ENCODE results near the gene USP3. TPM values are rescaled to one million over a fixed set of nuclear protein-coding genes. Genes with fewer than 3 reads are reported as not detected.

Gene USP3, protein sequence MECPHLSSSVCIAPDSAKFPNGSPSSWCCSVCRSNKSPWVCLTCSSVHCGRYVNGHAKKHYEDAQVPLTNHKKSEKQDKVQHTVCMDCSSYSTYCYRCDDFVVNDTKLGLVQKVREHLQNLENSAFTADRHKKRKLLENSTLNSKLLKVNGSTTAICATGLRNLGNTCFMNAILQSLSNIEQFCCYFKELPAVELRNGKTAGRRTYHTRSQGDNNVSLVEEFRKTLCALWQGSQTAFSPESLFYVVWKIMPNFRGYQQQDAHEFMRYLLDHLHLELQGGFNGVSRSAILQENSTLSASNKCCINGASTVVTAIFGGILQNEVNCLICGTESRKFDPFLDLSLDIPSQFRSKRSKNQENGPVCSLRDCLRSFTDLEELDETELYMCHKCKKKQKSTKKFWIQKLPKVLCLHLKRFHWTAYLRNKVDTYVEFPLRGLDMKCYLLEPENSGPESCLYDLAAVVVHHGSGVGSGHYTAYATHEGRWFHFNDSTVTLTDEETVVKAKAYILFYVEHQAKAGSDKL
- total RNA-seq (2021): 30.0 to 36.6 TPM (median 30.8 TPM) in 3 replicates
- Bru-seq, nascent RNA: percentile 80 among the genes with signal in this experiment
- long read RNA-seq, experiment 1, full-length matches to known transcripts: 80 of 113 reads
- long read RNA-seq, experiment 1, partial matches to known transcripts: 4 of 113 reads
- long read RNA-seq, experiment 1, other reads (novel, unspliced or antisense): 29 of 113 reads
- long read RNA-seq, experiment 2, full-length matches to known transcripts: 11 of 29 reads
- long read RNA-seq, experiment 2, partial matches to known transcripts: 8 of 29 reads
- long read RNA-seq, experiment 2, other reads (novel, unspliced or antisense): 10 of 29 reads
- long read RNA-seq, experiment 3, full-length matches to known transcripts: 21 of 24 reads
- long read RNA-seq, experiment 3, partial matches to known transcripts: 0 of 24 reads
- long read RNA-seq, experiment 3, other reads (novel, unspliced or antisense): 3 of 24 reads

DNA sequence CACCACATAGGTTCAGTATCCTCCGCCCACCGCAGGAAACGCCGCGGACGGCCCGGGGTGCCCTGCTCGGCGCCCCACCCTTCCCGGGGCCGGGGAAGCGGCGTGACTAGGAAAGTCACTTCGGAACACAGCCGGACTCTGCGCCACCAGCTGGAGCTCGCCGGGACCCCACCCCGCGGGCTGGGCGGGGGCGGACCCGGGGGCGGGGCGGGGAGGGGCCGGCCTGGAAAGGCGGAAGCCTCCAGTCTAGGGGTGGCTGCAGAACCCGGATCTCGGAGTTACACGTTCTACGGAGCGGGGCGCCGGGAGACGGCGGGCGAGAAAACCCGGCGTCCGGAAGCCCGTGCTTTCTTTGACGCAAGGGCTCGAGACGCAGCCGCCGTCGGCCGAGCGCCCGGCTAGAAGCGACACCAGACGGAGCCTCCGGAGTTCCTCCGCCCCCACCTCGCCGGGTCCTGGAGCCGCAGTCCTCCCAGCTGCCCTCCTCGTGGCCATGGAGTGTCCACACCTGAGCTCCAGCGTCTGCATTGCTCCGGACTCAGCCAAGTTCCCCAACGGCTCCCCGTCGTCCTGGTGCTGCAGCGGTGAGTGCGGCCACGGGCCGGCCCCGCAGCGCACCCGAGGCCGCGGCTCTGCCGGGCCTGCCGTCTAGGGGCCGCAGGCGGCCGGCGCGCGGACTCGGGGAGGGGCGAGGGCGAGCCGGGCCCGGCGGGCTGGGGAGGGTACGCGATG lies at the start of gene USP3:
TSS of gene USP3 (plus strand) at position 347 of the 732 bp plus-strand sequence. CDS start at position 494, 147 bp downstream.
- CTCF ChIA-PET: interaction anchor here (0.7 to 6.1 kb wide), 13 partner anchors 9 to 164 kb away, joined by 3 to 54 read pairs (median 4); partner anchors contain the start of gene CA12
- TF ChIP-seq SP1 (CRISPR knock-in tag; conservative IDR thresholded peaks at IDR 0.05) (peak; percentile 75), USF2 (CRISPR knock-in tag; IDR thresholded peaks at IDR 0.05) (no peak), GABPB1 (CRISPR knock-in tag; IDR thresholded peaks at IDR 0.05) (peak; percentile 75), RELA (CRISPR knock-in tag; IDR thresholded peaks at IDR 0.05; ENCODE audit: borderline replicate concordance) (no peak), ZNF232 (CRISPR knock-in tag; IDR thresholded peaks at IDR 0.05) (no peak), FOXJ3 (CRISPR knock-in tag; IDR thresholded peaks at IDR 0.05; ENCODE audit: borderline replicate concordance) (no peak), MYBL2 (CRISPR knock-in tag; IDR thresholded peaks at IDR 0.05) (peak; percentile 70; the same call in 1 of the 2 replicates), ZNF416 (CRISPR knock-in tag; IDR thresholded peaks at IDR 0.05) (0 out of 2 replicates have a peak, but pooled peaks have one; percentile 33), KAT7 (CRISPR knock-in tag; IDR thresholded peaks at IDR 0.05; ENCODE audit: borderline replicate concordance) (0 out of 2 replicates have a peak, but pooled peaks have one; percentile 48)
- TF ChIP-seq, protein P1, sequence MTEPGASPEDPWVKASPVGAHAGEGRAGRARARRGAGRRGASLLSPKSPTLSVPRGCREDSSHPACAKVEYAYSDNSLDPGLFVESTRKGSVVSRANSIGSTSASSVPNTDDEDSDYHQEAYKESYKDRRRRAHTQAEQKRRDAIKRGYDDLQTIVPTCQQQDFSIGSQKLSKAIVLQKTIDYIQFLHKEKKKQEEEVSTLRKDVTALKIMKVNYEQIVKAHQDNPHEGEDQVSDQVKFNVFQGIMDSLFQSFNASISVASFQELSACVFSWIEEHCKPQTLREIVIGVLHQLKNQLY (CRISPR knock-in tag; IDR thresholded peaks at IDR 0.05): no peak
- TF ChIP-seq, protein P2, sequence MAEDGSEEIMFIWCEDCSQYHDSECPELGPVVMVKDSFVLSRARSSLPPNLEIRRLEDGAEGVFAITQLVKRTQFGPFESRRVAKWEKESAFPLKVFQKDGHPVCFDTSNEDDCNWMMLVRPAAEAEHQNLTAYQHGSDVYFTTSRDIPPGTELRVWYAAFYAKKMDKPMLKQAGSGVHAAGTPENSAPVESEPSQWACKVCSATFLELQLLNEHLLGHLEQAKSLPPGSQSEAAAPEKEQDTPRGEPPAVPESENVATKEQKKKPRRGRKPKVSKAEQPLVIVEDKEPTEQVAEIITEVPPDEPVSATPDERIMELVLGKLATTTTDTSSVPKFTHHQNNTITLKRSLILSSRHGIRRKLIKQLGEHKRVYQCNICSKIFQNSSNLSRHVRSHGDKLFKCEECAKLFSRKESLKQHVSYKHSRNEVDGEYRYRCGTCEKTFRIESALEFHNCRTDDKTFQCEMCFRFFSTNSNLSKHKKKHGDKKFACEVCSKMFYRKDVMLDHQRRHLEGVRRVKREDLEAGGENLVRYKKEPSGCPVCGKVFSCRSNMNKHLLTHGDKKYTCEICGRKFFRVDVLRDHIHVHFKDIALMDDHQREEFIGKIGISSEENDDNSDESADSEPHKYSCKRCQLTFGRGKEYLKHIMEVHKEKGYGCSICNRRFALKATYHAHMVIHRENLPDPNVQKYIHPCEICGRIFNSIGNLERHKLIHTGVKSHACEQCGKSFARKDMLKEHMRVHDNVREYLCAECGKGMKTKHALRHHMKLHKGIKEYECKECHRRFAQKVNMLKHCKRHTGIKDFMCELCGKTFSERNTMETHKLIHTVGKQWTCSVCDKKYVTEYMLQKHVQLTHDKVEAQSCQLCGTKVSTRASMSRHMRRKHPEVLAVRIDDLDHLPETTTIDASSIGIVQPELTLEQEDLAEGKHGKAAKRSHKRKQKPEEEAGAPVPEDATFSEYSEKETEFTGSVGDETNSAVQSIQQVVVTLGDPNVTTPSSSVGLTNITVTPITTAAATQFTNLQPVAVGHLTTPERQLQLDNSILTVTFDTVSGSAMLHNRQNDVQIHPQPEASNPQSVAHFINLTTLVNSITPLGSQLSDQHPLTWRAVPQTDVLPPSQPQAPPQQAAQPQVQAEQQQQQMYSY (CRISPR knock-in tag; IDR thresholded peaks at IDR 0.05): peak; percentile 99
- H3K27me3 Mint-ChIP-seq (ENCODE audit: low read depth): peaks cover 36% of the 10 kb centered on the region
- peak within 1 kb of the TSS; percentile 76 for H3K4me3 Mint-ChIP-seq
- ATAC-seq (peak; percentile 68), DNase-seq (ENCODE audit: low spot score) (peak; percentile 92)
- no peaks in the 10 kb centered on the region for H3K9me3 Mint-ChIP-seq
- POLR2A ChIA-PET: interaction anchor here (0.7 to 1.0 kb wide), 2 partner anchors 38 to 68 kb away, joined by 3 read pairs; no protein-coding TSS in a partner anchor
- no peaks in the 10 kb centered on the region for H3K36me3 Mint-ChIP-seq
- no peak within 1 kb of the TSS for H3K27ac Mint-ChIP-seq
- peaks cover 76% of the 10 kb centered on the region for H3K4me1 Mint-ChIP-seq

DNA sequence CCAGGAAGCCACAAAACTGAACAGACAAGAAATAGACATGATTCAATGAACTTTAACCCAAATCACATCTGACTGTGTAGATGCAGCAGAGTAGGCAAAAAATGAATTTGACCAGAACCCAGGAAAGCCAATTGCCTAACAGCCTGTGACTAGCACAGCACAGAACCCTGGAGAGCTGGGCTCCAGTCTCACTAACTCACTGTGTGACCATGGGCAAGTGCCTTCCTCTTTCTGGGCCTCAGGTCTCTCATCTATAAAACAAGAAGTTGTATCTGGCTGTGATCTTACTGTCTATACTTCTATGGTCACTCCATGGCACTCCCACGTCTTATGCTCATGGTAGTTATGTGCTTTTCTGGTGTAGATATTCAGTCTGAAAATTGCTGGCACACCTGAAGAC lies 48.1 kb upstream of the USP3 start:
- ATAC-seq: no peak
- Mint-ChIP-seq H3K4me3 (no peak overlapping the region), H3K9me3 (peaks cover 19% of the 10 kb centered on the region), H3K27me3 (ENCODE audit: low read depth) (peaks cover 21% of the 10 kb centered on the region), H3K36me3 (peaks cover 23% of the 10 kb centered on the region), H3K4me1 (peaks cover 13% of the 10 kb centered on the region), H3K27ac (no peak overlapping the region)
- no peak for DNase-seq (ENCODE audit: low spot score)
- ChIA-PET POLR2A (no interaction called here), CTCF (no interaction called here)
- TF ChIP-seq ERG (CRISPR knock-in tag; IDR thresholded peaks at IDR 0.05) (no peak), RORB (CRISPR knock-in tag; IDR thresholded peaks at IDR 0.05) (no peak), ZMAT4 (CRISPR knock-in tag; IDR thresholded peaks at IDR 0.05) (no peak), TP53 (CRISPR knock-in tag; IDR thresholded peaks at IDR 0.05) (no peak), RELA (CRISPR knock-in tag; IDR thresholded peaks at IDR 0.05; ENCODE audit: borderline replicate concordance) (no peak), ZNF671 (CRISPR knock-in tag; IDR thresholded peaks at IDR 0.05) (no peak), ELF4 (CRISPR knock-in tag; IDR thresholded peaks at IDR 0.05; ENCODE audit: low read depth) (no peak), CREB1 (CRISPR knock-in tag; IDR thresholded peaks at IDR 0.05) (no peak)
- TF ChIP-seq, protein P3, sequence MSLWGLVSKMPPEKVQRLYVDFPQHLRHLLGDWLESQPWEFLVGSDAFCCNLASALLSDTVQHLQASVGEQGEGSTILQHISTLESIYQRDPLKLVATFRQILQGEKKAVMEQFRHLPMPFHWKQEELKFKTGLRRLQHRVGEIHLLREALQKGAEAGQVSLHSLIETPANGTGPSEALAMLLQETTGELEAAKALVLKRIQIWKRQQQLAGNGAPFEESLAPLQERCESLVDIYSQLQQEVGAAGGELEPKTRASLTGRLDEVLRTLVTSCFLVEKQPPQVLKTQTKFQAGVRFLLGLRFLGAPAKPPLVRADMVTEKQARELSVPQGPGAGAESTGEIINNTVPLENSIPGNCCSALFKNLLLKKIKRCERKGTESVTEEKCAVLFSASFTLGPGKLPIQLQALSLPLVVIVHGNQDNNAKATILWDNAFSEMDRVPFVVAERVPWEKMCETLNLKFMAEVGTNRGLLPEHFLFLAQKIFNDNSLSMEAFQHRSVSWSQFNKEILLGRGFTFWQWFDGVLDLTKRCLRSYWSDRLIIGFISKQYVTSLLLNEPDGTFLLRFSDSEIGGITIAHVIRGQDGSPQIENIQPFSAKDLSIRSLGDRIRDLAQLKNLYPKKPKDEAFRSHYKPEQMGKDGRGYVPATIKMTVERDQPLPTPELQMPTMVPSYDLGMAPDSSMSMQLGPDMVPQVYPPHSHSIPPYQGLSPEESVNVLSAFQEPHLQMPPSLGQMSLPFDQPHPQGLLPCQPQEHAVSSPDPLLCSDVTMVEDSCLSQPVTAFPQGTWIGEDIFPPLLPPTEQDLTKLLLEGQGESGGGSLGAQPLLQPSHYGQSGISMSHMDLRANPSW (CRISPR knock-in tag; conservative IDR thresholded peaks at IDR 0.05; ENCODE audit: low read depth): no peak
